ENCODE results near the gene USP40.

- TF ChIP-seq CTCF (IDR thresholded peaks at IDR 0.05; ENCODE audit: insufficient read depth, low read length, poor library complexity, severe bottlenecking) = no peak
- TF ChIP-seq EZH2phosphoT487 (conservative IDR thresholded peaks at IDR 0.05; ENCODE audit: low read length) = no peak
Measured at GRCh38 chr2:233453916-233454315, 112.7 kb downstream of the USP40 start.
